Measurements from ENCODE around the gene KLHL17.
"Not testable (repeated sequence)": the region's sequence is repeated elsewhere in the genome, so short reads cannot be mapped to it uniquely, and the experiment has no call there.

DNA sequence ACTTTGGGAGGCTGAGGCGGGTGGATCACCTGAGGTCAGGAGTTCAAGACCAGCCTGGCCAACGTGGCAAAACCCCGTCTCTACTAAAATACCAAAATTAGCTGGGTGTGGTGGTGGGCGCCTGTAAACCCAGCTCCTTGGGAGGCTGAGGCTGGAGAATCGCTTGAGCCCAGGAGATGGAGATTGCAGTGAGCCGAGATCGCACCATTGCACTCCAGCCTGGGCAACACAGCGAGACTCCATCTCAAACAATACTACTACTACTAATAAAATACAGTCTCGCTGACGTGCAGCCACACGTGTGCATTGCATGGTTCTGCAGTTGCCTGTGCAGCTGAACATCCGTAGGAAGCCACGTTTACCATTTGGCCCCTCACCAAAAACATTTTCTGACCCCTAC is 13.6 kb upstream of the KLHL17 start:
- TF ChIP-seq CTCF, POLR2AphosphoS5, POLR2A (IDR thresholded peaks at IDR 0.05): not testable (repeated sequence)

All from prostate gland (tissue), 2 donors.